Glomerular endothelial cell (primary cell): ENCODE results near the gene TAL2. TPM values are rescaled to one million over a fixed set of nuclear protein-coding genes. Genes with fewer than 3 reads are reported as not detected.

Source experiments
- DNase-seq: peaks from one replicate; pipeline ENCODE4 v3.0.0-alpha.2; 2011; ENCODE audit warnings: low read depth, low spot score; ENCODE audit errors: extremely low read depth
- total RNA-seq: library from RNA; depleted of rRNA; stranded (reverse); fragments of >200 nt; gene quantifications from 2 replicates; pipeline ENCODE4 v1.2.3, GENCODE V29; 2015

TAL2 gene
- total RNA-seq, 1 donor from 2014 or later = not detected

DNA sequence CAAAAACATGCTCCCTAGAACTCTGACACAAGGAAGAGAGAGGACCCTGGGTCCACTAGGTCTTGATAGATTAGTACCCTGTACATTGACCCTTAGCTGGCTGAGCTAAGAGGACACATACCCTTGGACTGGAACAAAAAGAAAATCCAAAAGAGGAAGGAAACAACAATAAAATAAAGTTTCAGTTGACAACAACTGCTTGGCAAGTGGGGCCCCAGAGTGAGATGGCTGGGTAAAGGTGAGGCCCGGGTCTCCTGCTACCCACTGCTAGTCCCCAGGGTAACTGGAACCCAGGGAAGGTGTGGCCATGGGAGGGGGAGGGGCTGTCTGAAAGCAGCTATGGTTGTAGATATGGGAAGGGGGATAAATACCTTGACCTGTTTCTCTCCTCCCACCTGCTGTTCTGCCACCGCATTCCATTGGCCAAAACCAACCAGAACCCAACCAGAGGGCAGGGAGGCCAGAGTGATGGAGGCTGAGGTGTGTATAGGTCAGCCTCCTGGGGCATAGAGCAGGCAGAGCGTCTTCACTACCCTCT lies 11.7 kb downstream of the TAL2 start:
- no peak for DNase-seq

DNA sequence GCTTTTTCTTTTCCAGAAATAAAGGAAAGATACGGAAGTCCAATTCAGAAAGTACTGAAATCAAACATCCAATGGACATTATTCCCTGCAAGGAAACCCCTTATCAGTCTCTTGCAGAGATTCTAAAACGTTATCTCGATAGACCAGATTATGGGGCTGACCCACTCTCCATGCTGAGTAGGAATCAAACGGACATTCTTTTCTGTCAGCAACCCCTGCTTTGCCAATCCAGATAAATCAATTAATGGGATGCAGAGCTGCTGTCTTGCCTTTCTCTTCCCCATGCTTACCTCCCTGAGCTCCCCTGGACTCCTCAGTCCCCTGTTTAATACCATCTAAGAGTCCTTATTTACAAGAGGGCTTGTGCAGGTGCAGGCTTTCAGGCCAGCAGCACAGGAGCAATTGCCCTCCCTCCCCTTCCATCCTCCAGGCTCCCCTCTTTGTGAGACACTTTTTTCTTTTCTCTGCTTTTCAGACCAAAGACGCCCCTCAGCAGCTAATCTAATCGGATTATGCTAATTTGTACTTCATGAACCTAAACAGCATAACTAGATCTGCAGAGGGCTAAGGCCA lies 14.2 kb downstream of the TAL2 start:
- no peak for DNase-seq

- no peak for DNase-seq
Observed at GRCh38 chr9:105678163-105678562, 15.9 kb downstream of the TAL2 start.

DNA sequence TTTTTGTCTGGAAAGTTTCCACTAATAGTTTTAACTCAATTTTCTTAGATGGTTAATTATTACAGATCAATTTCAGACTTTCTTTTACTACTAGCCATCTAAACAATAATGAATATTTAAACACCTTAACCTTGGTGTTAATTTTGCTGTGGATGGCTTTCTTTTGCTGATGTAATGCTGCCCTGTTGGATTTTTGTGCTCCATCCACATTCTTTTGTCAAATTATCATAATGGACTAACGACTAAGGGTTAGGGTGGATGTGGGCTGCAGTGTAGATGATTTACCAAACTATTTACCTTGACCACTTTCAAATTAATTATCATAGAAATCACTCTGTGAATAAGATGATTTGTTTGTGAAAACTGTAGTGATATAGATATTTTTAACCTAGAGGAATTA lies 16.5 kb downstream of the TAL2 start:
- no peak for DNase-seq

- DNase-seq = no peak
Observed at GRCh38 chr9:105679257-105680022, 17.2 kb downstream of the TAL2 start.

DNA sequence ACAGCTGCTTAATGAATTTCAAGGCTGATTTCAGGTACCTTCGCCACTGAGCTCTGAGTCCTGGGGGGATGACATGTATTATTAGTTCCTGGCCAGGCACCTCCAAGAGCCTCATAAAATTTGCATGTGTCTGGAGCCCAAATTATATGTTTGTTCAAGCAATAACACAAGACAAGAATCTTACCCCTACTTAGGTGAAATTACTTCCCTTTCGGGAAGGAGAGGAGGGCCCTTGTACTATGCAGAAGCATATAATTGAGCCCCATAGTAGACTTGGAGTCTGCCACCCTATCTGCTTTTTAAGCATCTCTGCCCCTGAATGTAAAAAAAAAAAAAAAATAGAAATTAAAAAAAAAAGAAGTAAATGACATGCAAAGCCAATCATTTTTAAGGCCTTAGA lies 19.1 kb downstream of the TAL2 start:
- no peak for DNase-seq

- DNase-seq = no peak
Observed at GRCh38 chr9:105681724-105682123, 19.5 kb downstream of the TAL2 start.

GRCh38 chr9:105683688-105684275 lies 21.5 kb downstream of the TAL2 start:
- DNase-seq = no peak

DNA sequence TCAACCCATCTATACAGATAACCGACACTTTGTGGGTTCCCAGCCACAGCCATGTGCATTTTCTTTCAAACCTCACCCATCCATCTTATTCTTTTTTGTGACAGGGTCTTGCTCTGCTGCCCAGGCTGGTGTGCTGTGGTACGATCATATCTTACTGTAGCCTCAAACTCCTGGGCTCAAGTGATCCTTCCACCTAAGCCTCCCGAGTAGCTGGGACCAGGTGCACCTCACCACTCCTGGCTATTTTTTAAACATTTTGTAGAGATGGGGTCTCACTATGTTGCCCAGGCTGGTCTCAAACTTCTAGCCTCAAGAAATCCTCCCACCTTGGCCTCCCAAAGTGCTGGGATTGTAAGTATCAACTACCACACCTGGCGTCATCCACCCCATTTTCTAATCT lies 24.7 kb downstream of the TAL2 start:
- DNase-seq = no peak

DNA sequence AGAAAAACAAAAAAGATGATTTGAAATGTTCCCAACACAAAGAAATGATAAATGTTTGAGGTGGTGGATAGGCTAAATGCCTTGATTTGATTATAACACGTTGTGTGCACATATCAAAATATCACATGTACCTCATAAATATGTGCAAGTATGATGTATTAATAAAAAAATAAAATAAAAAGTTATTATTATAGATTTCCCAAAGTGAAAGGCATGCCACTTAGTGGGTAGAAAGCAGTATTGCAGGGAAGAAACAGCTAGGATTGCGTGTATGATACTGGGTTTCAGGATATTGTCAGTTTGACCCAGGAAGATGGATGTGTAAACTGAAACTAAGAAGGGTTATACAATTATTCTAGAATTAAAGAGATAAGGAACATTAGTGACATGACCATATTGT lies 28.5 kb downstream of the TAL2 start:
- DNase-seq = no peak

DNA sequence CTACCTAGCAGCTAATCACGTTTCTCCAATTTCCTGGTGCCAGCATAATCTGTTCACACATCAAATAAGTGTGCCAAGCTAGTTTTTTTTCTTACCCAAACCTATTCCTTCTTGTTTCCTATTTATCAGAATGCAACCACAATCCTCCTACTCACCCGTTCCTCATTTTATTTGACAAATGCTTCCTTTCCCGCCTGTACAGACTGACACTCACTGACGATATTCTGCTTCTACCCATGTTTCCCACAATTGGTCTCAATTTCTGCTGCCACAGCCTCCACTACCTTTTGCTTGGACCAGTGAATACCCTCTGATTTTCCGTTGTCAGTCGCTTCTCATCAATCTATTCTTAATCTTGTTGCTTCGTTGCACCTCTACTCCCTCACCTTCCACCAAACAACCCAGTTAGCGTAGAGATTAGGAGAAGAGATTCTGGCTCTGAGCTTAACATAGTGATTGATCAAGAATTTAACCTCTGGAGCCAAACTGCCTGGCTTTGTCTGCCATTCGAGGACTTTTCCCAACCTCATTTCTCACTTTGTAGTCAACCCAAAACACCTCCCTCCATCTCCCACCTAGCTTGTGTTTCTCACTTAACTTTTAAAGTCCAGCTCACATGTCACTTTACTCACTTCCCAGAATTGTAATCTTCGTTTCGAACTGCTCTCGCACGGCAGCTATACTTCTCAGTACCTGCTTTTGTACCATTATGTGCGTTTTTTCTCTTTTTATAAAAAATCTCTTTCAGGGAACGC lies 31.4 kb downstream of the TAL2 start:
- no peak for DNase-seq

DNA sequence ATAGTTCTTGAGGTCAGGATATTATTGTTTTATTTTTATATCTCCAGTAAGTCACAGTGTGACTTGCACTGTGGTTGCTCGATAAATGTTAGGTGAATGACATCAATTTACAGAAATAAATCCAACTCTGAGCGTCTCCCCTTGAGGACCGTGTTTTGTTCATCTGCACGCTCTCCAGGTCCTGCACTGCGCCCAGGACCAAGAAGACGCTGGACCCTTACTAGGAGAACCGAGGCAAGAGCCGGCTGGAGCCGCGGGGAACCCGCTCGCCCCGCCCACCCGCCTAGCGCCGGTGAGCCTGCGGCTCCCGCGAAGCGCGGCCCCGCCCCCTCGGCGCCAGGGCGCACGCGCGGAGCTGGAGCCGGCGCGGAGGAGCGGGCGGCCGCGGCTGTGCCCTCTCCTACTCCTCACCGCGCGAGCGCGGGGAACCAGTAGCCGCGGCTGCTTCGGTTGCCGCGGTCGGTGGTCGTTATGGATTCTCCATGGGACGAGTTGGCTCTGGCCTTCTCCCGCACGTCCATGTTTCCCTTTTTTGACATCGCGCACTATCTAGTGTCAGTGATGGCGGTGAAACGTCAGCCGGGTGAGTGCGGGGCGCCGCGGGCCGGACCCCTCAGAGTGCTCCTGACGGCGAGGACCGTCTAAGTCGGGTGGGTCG lies 32.1 kb downstream of the TAL2 start, which contains the start of gene TMEM38B:
TMEM38B (plus strand) TSS at position 352 of the 658 bp plus-strand sequence; CDS start at position 472, 120 bp downstream.
- no peak for DNase-seq

DNA sequence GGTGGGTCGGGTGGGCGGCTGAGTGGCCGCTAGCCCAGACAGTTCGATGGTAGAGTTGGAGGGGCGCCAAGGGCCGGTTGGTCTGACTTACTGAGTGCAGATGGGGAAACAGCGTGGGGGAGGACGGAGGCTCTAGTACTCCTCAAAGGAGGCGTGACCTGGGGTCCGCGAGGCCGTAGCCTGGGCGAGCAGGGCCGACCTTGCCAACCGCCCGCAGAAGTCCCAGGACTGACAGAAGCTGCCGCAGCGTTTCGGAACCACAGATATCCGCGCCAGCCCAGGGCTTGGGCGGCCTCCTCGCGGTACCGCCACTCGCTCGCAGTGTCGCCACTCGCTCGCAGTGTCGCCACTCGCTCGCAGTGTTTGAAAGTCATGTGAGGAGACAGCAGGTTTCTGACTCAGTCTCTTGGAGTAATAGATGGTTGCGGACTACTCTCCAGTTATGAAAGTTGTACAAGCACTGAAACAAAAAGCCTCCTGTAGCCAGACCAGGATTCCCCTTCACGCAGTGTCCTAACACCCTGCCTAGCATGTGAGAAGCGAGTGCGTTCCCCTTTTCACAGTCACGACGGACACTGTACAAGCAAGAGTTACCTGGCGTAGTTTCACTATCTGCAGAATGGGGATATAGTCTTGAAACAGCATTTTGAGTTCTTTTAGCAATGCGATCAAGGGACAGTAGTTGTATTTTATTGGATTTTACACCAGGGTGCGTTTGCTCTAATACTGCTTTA lies 32.8 kb downstream of the TAL2 start:
- no peak for DNase-seq

DNA sequence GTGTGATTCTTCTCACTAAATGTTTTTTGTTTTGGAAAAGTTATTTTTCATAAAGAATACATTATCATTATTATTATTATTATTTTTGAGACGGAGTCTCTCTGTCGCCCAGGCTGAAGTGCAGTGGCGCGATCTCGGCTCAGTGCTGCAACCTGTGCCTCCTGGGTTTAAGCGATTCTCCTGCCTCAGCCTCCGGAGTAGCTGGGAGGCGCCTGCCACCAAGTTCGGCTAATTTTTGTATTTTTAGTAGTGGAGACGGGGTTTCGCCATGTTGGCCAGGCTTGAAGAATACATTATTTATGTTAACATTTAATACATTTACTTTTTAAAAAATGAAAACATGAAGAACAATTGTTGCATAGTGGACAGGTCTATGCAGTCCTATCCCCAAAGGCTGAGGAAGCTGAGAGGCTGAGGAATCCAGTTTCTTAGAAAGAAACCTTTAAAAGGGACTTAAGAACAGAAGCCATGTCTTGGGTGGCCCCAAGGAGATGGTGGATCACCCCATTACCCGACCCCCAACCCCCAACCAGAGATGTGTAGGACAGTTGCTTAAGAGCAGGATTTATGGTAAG lies 34.0 kb downstream of the TAL2 start:
- no peak for DNase-seq

DNA sequence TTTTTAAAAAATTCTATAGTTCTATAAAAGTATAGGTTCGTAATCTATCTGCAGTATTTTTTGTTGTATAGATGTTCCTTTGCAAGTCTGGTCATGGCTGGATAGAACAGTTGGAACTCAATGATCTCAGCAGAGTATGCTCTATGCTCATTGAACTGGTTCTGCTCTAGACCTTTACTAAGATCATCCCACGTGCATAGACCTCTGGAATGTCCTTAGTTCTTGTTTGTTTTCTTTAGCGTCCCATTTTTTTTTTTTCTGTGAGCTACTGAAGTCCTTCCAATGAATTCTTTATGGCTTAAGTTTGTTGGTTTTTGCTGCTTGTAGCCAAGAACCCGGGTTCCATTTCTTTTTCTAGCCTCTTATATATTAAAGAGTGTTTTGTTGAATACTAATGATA lies 35.6 kb downstream of the TAL2 start:
- DNase-seq = no peak

DNA sequence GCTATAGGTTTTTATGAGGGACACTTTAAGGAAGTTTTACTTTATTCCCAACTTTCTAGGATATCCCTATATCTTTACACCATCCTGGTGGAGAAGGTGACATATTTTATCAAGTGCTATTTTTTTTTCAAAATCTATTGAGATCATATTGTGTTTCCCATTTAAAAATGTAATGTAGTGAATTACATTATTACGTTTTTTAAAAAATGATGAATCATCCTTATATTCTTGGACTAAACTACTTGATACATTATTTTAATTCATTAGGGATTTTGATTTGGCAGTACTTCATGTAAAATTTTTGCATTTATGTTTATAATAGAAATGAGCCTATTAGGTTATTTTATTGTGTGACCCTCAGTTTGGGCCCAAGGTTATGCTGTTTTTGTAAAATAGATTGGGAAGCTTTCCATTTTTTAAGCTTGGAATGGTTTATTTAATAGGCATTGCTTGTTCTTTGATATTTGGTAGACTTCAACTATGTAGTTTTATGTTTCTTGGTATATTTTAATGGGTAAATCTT lies 36.2 kb downstream of the TAL2 start:
- DNase-seq = no peak

GRCh38 chr9:105700668-105701067 lies 38.4 kb downstream of the TAL2 start:
- DNase-seq = no peak

GRCh38 chr9:105701145-105701544 lies 38.9 kb downstream of the TAL2 start:
- DNase-seq = no peak

DNA sequence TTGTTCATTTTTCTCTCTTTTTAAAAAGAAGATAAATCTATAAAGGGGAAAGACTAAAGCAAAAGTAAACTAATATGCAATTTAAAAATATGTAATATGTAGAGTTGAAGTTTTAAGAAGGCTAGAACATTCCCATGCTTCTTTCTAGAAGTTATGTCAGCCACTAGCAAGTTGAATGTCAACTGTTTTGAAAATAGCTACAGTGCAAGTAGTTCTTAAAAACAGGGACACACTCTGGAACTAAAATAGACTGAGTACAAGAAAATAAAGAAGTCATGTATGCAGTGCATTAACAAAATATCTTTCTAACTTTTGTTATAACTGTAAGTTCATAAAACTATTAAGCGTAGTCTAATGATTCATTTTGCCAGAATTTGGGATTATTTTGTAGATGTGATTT lies 40.0 kb downstream of the TAL2 start:
- no peak for DNase-seq
